SU-DHL-6 (cell line): ENCODE measurements around the gene INPP5E.

Experiments
- CTCF ChIP-seq: fragments of 200-600 bp; sonication (generic); IDR thresholded peaks from one replicate; pipeline ENCODE4 v1.5.1; 2017; ENCODE audit warnings: antibody characterized with exemption, mild to moderate bottlenecking, low read length, moderate library complexity; ENCODE audit not compliant: insufficient read depth, poor library complexity, severe bottlenecking
- EZH2phosphoT487 ChIP-seq: fragments of 200-600 bp; sonication (generic), shearing (Covaris generic); conservative IDR thresholded peaks from 2 replicates; pipeline ENCODE4 v1.6.1; 2018; ENCODE audit warnings: mild to moderate bottlenecking, antibody characterized with exemption, low read length, moderate library complexity, mixed read lengths

- TF ChIP-seq CTCF: peak; percentile 93
- TF ChIP-seq EZH2phosphoT487: no peak
Measured at GRCh38 chr9:136488247-136489214, 48.9 kb upstream of the INPP5E start.
